SW 1271 (cell line): ENCODE results near the gene LDLRAD4.

ENCODE experiments used
- DNase-seq, 2 experiments: peaks; one replicate each; lab custom pipeline; 2025; lab: John Stamatoyannopoulos, UW

LDLRAD4 gene

DNA sequence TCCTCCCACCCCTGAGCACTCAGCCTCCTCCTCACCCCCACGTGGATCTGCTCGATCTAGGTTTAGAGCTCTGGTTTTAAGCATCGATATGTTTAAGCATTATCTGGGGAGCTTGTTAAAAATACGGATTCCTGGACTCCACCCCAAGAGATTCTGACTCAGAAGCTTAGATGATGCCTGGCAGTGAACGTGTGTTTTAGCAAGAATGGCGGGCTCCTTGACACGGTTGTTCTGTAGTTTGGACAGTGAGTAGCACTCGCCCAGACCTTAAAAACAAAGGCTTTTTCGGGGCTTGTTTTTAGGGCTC, 47.3 kb downstream of the LDLRAD4 start:
- no peak for DNase-seq

GRCh38 chr18:13266218-13267100, 47.9 kb downstream of the LDLRAD4 start:
- DNase-seq = no peak

GRCh38 chr18:13267431-13267873, 48.9 kb downstream of the LDLRAD4 start:
- no peak for DNase-seq

- DNase-seq = no peak
Observed at GRCh38 chr18:13268158-13269012, 49.8 kb downstream of the LDLRAD4 start.

DNA sequence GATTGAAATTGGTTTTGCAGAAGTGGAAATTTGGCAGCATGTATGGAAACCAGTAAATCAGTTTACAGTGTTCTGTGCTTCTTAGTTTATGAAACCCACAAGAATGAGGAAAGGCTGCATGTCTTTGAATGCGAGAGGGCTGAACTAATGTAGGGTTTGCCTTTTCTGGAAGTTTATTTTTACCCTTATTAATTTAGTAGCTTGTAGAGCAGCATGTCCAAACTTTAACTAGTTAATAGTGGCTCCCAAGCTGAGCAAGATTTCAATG, 50.4 kb downstream of the LDLRAD4 start:
- DNase-seq = no peak

GRCh38 chr18:13269521-13270011, 51.0 kb downstream of the LDLRAD4 start:
- no peak for DNase-seq

GRCh38 chr18:13270279-13270855, 51.8 kb downstream of the LDLRAD4 start:
- no peak for DNase-seq

DNA sequence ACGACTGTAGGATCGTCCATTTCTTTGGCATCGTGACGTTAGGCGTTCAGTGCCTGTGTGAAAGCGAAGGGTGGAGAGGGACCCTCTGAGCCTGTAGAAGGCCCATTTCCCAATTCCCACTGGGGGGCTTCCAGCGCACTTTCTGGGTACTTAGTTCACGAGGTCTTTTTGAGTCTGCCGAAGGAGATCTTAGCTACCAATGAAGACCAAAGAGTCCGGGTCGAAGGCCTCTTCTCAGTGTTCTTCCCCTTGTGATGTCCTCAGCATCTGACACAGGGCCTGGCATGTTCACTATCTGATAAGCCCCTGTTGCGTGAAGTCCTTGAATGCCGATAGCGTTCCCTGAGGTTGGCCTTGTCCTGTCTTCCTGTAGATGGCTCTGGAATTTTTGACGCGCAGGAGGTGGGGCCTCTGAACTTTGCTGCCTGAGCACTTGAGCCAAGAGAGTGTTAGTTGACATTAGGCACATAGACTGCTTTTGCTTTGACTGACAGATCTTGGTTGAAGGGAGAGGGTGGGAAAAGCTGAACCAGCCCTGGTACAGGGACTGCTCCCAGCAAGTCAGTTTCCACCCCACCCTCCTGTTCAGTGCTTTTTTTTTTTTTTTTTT, 52.8 kb downstream of the LDLRAD4 start:
- DNase-seq = no peak

DNA sequence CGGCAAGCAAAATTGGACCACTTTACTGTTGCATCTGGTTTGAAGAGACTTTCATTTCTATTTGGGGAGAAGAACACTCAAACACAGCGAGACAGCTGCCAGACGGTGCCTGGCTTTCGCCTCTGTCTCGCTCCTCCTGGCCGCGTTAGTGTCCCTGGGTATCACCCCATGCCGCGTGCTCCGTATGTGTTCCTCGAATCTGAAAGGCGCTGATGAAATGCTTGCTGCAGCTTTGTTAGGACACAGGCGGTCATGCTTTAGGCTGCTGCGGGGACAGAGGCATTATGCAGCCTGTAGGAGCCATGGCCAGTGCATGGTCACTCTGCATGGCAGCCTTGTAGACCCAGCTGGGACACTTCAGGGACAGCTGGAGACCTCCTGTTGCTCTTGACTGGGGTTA, 53.9 kb downstream of the LDLRAD4 start:
- DNase-seq = no peak

DNA sequence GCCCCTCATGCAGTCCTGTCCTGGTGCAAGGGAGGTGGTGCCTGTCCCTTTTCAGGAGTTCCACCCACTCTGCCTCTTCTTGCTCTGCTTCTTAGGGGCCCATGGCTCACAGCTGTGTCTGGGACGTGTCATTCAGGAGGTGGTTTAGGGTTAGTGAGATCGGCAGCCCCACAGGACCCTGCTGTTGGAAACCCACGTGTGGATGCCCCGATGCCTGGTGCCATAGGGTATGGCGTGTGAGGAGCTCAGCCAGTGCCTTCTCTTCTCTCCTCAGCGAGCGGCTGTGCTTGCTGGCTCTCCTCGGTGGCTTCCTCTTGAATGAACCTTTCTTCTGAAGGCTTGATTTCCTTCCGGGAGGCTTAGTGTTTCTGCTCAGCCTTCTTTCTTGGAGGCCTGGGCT, 55.2 kb downstream of the LDLRAD4 start:
- no peak for DNase-seq

GRCh38 chr18:13275075-13275474, 56.5 kb downstream of the LDLRAD4 start:
- no peak for DNase-seq

DNA sequence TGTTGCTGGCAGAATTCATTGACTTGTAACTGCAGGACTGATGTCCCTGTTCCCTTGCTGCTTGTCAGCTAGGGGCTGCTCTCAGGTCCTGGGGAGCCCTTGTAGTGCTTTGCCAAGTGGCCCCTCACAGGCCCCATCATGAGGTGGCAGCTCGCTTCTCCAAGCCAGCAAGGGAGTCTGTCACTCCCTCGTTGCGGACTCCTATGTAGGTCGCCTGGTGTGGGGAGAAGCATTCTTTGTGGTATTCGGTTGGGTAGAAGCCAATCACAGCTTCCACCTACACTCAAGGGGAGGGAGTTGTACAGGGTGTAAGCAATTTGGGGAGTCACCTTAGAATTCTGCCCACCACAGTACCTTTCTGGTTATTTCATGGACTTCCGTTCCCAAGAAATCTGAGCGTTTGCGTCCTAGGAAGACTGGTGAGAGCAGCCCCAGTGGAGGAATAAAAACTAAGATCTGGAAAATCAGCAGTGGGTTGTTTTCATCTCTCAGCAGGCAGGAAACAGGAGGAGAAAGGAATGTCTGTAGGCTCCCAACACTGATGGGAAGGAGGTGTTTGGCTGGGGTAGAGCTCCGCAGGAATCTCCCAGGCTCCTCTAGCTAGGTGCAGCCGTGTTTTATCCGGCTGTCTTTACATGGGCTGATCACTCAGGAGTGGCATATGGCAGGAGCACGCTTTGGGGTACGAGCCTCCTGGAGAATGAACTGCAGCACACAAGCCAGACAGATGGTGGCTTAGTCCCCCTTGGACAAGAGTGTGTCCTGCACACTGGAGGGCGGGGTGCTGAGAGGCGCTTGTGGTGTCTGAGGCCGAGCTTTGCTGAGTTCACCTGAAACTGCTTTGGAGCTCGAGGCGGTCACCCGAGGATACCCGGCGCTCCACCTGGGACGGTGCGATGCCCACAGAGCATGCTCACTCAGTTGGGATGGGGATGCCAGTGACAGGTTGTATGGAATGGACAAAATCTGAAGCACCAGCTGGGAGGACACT, 58.3 kb downstream of the LDLRAD4 start:
- DNase-seq = no peak

DNA sequence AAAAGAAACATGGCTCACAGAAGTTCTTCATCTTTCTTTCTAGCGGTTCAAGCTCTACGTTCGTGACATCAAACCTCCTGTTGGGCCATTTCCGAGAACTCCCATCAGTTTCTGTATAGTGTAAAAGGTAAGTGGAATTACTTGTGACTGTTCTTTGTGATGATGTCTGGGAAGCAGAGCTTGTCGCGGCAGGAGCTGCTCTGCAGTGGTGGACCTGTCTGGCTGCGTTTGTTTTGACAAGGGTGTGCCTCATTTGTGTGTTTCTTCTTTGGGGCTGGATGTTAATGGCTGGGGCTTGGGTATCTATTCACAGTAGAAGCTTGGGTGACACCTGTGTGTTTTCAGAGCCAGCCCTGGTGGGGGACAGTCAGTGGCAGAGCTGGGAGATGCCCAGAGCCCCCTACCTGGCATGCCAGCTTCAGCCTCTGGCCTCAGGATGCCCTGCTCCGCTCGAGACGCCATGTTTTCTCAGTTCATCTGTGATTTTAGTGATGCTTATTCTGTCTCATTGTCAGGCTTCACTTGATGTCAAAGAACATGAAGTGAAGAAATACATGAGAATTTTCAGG, 59.6 kb downstream of the LDLRAD4 start:
- no peak for DNase-seq

DNA sequence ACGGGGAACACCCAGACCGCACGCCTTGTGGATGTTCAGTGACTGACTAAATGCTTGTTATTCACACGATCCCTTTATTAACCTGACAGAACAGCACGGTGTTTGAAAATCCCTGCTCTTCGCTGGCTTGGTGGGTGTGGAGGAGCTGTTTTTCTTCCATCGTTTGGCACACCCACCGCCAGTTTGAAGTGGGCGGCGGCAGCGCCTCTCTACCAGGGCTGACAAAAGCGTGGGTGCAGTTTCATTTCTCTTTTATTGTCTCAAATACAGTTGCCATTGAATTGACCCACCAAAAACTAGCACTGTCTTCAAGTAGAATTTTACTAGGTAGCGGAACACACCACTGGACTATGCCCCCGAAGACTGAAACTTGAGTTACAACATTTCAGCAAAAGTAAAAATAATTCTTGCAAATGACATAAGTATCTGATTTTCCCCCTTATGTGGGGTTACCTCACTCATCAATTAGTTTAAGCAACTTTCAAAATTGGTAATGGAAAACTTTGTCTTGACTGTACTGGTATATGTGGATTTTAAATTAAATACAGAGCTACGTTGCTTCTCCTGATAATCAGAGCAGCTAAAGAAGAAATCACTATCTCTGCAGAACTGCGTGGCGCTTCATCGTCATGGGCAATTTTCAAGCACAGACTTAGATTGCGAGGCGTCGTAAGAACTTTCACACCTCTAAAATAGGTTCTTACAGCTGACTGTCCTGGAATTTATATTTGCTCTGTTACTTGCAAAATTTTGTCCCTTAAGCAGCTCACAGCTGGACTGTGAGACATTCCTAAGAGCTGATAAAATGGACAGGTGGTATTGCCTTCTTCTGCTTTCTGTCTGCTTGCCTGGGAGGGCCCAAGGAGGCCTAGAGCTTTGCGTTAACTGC, 60.9 kb downstream of the LDLRAD4 start:
- DNase-seq = no peak

DNA sequence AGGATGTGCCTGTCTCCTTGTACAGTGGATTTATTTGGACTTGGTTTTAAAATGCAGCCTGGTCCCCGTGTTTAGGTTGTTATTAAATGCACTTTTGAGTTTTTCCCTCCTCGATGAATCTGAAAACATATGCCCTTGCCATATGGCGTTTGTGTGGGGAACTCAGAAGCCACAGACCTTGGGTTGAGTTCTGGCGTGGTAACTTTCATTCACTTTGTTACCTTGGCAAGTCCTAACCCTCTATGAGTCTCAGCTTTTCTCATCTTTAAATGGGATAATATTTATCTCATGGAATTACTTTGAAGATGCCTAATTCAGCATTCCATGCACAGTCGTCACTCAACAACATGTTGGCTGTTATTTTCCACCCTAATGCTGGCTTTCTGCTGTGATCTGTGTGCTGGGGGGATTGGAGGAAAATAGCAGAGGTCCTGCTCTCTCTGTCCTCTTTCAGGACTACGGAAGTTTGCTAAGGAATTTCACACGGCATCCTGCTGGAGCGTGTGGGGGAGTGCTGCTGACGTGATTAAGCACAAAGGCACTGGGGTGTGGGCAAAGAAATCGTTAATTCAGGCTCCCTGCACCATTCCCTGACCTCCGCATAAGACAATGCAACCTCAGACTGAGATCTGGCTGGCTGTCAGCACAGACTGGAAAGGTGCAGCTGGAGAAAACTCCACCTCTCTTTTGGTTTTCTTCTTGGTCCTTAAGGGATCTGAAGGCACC, 61.7 kb downstream of the LDLRAD4 start:
- no peak for DNase-seq

DNA sequence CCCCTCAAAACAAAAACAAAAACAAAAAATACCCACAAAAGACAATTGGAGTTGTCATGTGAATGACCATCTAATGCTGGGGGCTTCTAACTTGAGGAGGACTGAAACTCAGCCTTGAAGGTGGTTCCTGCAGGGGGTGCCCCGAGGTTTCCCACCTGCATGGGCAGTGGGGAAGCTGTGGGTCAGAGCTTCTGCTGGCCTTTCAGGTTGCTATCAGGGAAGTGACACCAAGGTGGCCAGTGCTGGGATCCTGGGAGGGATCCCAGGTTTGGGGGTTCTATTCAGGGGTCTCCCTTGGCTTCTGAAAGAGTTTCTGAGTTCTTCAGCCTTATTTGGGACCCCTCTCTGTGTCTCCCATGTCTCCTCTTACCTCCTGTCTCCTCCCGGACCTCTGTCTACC, 62.8 kb downstream of the LDLRAD4 start:
- no peak for DNase-seq

GRCh38 chr18:13283746-13284145, 65.2 kb downstream of the LDLRAD4 start:
- DNase-seq = no peak

GRCh38 chr18:13284330-13285027, 65.9 kb downstream of the LDLRAD4 start:
- no peak for DNase-seq

DNA sequence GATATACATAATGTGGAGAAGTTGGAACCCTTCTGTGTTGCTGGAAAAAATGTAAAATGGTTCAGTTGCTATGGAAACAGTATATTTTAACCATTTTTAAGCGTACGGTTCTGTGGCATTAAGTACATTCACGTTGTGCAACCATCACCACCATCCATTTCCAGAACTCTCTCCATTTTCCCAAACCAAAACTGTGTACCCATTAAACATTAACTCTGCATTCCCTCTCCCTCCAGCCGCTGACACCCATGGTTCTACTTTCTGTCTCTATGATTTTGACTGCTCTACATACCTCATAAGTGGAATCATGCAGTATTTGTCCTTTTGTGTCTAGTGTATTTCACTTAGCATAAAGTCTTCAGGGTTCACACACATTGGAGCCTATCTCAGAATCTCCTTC, 67.3 kb downstream of the LDLRAD4 start:
- DNase-seq = no peak
